M059J (cell line): Measurements from ENCODE around the gene CSTPP1. TPM values are rescaled to one million over a fixed set of nuclear protein-coding genes. Genes with fewer than 3 reads are reported as not detected.

Experiments
- DNase-seq: peaks from one replicate; pipeline ENCODE4 v3.0.0-alpha.2; 2012; ENCODE audit warnings: low read depth
- total RNA-seq: library from RNA; depleted of rRNA; stranded (reverse); fragments of >200 nt; shearing (Covaris generic); gene quantifications from 2 replicates; pipeline ENCODE4 v1.2.3, GENCODE V29; 2014; rRNA removed

The CSTPP1 gene
- 46.6 and 62.4 TPM in 2 replicates for total RNA-seq

- peak; percentile 93 for DNase-seq
Measured at GRCh38 chr11:46936138-46937110, at the start of gene CSTPP1. CSTPP1 (plus strand) TSS chr11:46936761; CDS start chr11:46936806, 45 bp downstream.

DNA sequence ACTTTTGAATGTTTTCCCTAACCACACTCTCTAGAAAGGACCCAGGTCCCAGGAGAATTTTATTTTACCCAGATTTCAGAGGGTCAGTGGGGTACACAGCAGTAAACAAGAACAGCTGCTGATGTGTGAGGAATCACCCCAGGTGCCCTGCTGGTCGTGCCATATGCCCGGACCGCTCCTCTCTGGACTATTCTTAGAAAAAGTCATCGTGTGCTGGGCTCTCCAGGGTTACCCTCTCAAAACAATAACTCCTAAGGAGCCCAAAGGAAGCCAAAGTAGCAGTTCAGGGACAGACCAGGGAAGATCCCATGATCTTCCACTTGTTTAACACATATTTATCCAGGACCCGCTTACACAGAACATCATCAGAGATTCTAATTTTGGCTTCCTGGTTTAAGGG, 47.9 kb upstream of the CSTPP1 start:
- no peak for DNase-seq

DNA sequence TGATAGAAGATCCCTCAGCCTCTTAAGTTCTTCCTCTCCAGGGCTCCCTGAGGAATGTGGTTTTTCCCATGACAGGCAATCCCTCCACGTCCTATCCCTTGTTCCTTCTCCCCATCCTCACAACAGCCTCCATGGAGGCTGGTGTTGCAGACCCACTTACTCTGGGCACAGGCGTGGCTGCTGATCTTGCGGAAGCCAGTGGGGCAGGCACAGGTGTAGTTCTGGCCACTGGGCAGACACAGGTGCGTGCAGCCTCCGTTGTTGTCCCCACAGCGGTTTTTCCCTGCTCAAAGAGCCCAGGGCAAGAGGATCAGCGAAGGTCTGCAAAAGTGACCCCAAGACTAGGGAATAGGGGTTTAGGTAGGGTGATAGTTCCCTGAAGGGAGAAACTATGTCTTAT, 47.3 kb upstream of the CSTPP1 start:
- DNase-seq, result no peak

DNA sequence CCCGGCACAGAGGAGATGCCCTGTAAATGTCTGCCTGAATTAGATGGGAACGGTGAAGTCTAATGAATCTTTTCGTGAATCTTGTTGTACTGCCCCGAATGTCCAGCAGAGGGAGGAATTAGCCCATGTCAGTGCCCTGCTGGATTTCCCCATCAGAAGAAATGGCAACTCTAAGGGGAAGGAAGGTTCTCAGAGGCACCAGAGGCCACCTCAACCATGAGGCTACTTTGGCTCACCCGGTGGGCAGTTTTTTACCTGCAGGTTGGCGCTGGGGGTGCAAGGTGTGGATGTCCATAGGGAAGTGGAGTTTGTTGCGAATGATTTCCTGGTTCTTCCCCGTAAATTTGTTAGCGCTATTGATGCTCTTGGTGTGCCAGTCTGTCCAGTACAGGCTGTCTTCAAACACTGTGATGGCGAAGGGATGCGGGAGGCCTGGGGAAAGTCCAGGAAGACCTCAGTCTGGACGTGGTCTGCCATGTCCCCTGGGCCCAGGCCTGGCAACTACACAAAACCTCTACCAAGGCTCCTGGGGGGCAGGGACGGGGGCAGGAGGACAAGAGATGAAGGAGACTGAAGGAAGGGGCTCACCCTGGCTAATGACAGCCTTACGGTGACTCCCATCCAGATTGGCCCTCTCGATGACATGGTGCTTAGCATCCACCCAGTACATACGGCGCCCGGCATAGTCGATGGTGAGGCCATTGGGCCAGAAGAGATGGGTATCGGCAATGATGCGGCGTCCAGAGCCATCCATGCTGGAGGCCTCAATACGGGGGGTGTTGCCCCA, 46.7 kb upstream of the CSTPP1 start:
- peak; percentile 74 for DNase-seq

DNA sequence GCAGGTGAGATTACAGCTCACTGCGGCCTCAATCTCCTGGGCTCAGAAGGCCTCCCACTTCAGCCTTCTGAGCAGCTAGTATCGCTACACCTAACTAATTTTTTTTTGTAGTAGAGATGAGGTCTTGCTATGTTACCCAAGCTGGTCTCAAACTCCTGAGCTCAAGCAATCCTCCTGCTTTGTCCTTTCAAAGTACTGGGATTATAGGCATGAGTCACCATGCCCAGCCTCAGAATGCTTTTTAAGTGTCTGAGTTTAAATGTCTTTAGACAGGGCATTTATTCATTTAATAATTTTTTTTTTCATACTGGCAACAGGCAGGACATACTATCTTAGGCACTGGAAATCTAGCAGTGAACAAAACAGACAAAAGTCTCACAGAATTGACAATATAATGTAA, 45.9 kb upstream of the CSTPP1 start:
- DNase-seq, result peak; percentile 45

- DNase-seq, result no peak
Measured at GRCh38 chr11:46892109-46892508, 44.5 kb upstream of the CSTPP1 start.

DNA sequence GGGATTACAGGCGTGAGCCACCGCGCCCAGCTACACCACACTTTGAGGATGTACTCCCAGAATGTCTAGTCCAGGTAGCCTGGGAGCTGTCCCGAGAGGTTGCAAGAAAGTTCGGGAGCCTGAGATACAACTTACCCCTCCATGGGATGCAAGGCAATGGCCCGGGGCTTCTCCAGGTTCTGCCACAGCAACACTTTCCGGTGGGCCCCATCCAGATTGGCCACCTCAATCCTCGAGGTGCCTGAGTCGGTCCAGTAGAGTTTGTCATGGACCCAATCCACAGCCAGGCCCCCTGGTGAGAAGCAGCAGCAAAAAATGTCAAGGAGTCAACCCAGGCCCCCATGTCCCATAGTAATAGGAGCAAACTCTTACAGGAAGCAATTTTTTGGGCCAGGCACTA, 43.7 kb upstream of the CSTPP1 start:
- DNase-seq, result no peak

GRCh38 chr11:46894506-46894905, 42.1 kb upstream of the CSTPP1 start:
- no peak for DNase-seq

DNA sequence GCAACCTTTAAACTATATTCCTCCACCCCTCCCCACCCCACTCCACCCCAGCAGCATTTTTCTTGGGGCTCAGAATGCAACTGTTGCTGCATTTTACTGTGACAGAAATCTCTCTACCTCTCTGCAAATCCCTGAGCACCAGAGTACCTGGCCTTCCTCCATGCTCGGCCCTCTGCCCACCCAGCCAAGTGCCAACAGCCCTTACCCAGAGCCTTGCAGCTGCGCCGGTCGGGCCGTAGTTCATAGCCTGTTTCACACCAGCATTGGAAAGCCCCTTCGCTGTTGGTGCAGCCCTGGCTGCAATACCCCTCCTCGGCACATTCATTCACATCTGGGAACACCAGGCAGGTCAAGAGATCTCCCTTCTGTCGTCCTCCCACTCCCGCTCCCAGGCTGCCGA, 41.6 kb upstream of the CSTPP1 start:
- no peak for DNase-seq

DNA sequence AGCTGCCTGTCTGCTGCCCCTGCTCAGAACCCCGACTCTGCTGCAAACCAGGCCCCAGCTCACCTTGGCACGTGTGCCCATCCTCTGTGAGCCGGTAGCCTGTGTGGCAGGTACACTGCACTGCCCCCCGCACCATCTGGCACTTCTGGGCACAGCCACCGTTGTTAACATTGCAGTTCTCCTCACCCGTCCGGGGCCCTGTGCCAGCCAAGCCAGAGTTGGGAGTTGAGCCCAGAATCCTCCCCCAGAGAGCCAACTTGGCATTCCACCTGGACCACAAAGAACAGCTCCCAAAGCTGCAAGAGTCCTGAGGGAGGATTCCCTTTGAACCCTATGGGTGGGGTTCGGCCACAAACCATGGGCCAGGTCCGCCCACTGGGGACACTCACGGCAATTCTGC, 40.7 kb upstream of the CSTPP1 start:
- DNase-seq, result peak; percentile 73

GRCh38 chr11:46896719-46897406, 39.7 kb upstream of the CSTPP1 start:
- DNase-seq, result peak; percentile 73

GRCh38 chr11:46898396-46899095, 38.0 kb upstream of the CSTPP1 start:
- no peak for DNase-seq

DNA sequence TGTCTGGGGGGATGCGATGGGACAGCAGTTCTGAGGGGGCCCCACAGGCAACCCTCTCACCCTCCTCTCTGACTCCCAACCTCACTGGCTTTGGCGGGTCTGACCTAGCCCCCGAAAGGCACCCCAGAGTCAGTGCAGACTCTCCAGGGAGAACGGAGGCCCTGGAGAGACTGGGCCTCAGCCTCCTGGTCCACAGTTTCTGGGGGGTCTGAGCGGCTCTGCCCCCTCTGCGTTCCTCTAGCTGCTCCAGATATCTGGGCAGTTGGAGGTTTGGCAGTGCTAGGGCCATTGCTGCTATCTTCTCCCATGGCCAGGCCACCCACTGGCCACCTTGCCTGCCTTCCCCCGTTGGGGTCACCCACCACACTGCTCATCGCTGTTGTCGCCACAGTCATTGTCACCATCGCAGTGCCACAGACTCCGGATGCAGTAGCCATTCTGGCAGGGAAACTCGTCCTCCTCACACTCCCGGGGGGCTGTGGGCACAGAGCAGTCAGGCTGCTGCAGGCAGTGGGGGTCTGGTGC, 37.0 kb upstream of the CSTPP1 start:
- no peak for DNase-seq

GRCh38 chr11:46900091-46900746, 36.3 kb upstream of the CSTPP1 start:
- no peak for DNase-seq

- DNase-seq, result no peak
Measured at GRCh38 chr11:46901156-46901555, 35.4 kb upstream of the CSTPP1 start.

DNA sequence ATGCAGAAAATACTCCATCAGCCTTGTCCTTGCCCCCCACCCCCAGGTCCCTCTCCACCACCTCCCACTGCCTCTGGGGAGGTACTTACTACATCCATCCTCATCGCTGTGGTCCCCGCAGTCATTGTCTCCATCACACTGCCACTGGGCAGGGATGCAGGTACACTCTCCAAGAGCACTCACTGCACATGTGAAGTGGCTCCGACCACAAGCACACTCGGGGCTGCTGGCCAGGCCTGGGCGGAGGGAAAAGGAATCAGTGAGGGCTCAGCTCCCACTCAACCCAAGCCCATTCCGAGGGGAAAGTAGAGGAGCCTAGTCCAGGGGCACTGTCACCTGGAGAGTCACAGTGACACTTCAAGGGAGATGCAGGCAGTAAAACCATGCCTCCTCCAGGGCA, 33.9 kb upstream of the CSTPP1 start:
- no peak for DNase-seq

- DNase-seq, result no peak
Measured at GRCh38 chr11:46903846-46904245, 32.7 kb upstream of the CSTPP1 start.

DNA sequence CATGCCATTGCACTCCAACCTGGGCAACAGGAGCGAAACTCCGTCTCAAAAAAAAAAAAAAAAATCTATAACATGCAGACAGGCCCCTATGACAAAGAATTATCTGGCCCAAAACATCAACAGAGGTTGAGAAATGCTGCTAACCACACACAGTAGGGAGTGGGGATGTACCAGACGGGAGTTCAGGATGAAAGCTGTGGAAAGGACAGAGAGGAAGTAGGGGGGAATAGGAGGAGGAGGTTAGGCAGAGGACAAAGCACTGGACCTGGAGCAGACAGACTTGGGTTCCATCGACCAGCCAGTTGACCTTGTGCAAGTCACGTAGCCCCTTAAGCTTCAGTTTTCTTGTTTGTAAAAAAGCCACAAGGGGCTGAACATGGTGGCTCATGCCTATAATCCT, 30.8 kb upstream of the CSTPP1 start:
- no peak for DNase-seq

- DNase-seq, result no peak
Measured at GRCh38 chr11:46906609-46907041, 29.9 kb upstream of the CSTPP1 start.

DNA sequence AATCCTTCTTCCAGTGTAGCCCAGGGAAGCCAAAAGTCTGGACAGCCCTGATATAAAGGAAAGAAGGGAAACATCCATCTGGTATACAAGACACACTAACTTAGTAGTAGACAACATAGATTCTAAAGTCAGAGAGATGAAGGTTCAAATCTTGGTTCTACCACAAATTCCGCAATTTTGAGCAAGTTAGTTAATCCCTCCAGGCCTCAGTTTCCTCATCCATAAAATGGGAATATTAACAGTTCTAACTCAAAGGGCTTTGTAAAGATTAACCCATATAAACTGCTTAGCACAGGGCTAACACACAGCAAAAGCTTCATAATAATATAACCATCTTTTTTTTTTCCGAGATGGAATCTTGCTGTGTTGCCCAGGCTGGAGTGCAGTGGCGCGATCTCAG, 29.0 kb upstream of the CSTPP1 start:
- no peak for DNase-seq
